HepG2 (cell line): ENCODE measurements around the gene TMUB1. TPM values are rescaled to one million over a fixed set of nuclear protein-coding genes. Genes with fewer than 3 reads are reported as not detected.

Source experiments
- ESRRA ChIP-seq: sonication (generic); formaldehyde crosslinking; IDR thresholded peaks from 2 replicates; pipeline ENCODE4 v1.5.1; 2020; ENCODE audit warnings: mild to moderate bottlenecking, low read depth, missing genetic modification reagents
- HOMEZ ChIP-seq: IDR thresholded peaks from 2 replicates; pipeline ENCODE4 v1.6.1; 2016; ENCODE audit warnings: low read depth
- HOXA3 ChIP-seq: sonication (generic); formaldehyde crosslinking; IDR thresholded peaks from 2 replicates; pipeline ENCODE4 v1.5.0; 2020; ENCODE audit warnings: missing genetic modification reagents
- JUN ChIP-seq: sonication (generic); formaldehyde crosslinking; IDR thresholded peaks from 2 replicates; pipeline ENCODE4 v1.4.0; 2020; ENCODE audit warnings: mild to moderate bottlenecking, missing genetic modification reagents
- KLF6 ChIP-seq: IDR thresholded peaks from 2 replicates; pipeline ENCODE4 v1.8.0; 2016; ENCODE audit warnings: missing biosample characterization, missing genetic modification reagents
- MED1 ChIP-seq: sonication (generic); formaldehyde crosslinking; IDR thresholded peaks from 2 replicates; pipeline ENCODE4 v1.4.0; 2020; ENCODE audit warnings: missing genetic modification reagents
- SOX6 ChIP-seq, 2 experiments: fragments of 450-650 bp in 1 of 2; sonication (generic) in 1 of 2; formaldehyde crosslinking in 1 of 2; IDR thresholded peaks; 2 replicates each; pipeline versions ENCODE4 v1.4.0 to v1.6.1; 2017 to 2020; ENCODE audit warnings: antibody characterized with exemption in 1 of 2, mild to moderate bottlenecking in 1 of 2, missing genetic modification reagents in 1 of 2
- ZBTB10 ChIP-seq: sonication (generic); formaldehyde crosslinking; IDR thresholded peaks from 2 replicates; pipeline ENCODE4 v1.4.0; 2020; ENCODE audit warnings: missing genetic modification reagents, borderline replicate concordance
- ZFX ChIP-seq: sonication (generic); formaldehyde crosslinking; IDR thresholded peaks from 2 replicates; pipeline ENCODE4 v1.4.0; 2020; ENCODE audit warnings: mild to moderate bottlenecking, low read depth, missing genetic modification reagents, moderate library complexity
- ZNF432 ChIP-seq: sonication (generic); formaldehyde crosslinking; IDR thresholded peaks from 2 replicates; pipeline ENCODE4 v1.5.0; 2020; ENCODE audit warnings: missing genetic modification reagents, mild to moderate bottlenecking, borderline replicate concordance
- ZNF609 ChIP-seq: sonication (generic); formaldehyde crosslinking; IDR thresholded peaks from 2 replicates; pipeline ENCODE4 v1.4.0; 2020; ENCODE audit warnings: mild to moderate bottlenecking, missing genetic modification reagents, borderline replicate concordance
- ZNF749 ChIP-seq: sonication (generic); formaldehyde crosslinking; IDR thresholded peaks from 2 replicates; pipeline ENCODE4 v1.8.0; 2022; ENCODE audit warnings: mild to moderate bottlenecking, missing genetic modification reagents, moderate library complexity, borderline replicate concordance
- ZNF761 ChIP-seq: sonication (generic); formaldehyde crosslinking; conservative IDR thresholded peaks from 2 replicates; pipeline ENCODE4 v1.4.0; 2020; ENCODE audit warnings: mild to moderate bottlenecking, missing genetic modification reagents
- ZNF768 ChIP-seq: sonication (generic); formaldehyde crosslinking; IDR thresholded peaks from 2 replicates; pipeline ENCODE4 v1.4.0; 2020; ENCODE audit warnings: missing genetic modification reagents
- ZSCAN31 ChIP-seq: sonication (generic); formaldehyde crosslinking; IDR thresholded peaks from 2 replicates; pipeline ENCODE4 v1.5.0; 2020; ENCODE audit warnings: low read depth, mild to moderate bottlenecking, missing genetic modification reagents
- polyA plus RNA-seq, 8 experiments: library from polyadenylated mRNA; depleted of rRNA in 3 of 8; stranded (reverse) in 7 of 8; unstranded in 1 of 8; fragments of >200 nt; fragmentation: Illumina TruSeq in 4 of 8; extraction: Trizol in 4 of 8; gene quantifications; 2 replicates each; pipeline versions ENCODE4 v1.2.1 to v1.2.3, GENCODE V29; 2011 to 2016; ENCODE audit warnings: low read depth in 4 of 8, missing spikeins in 1 of 8, mixed read lengths in 1 of 8; ENCODE audit not compliant: insufficient read depth in 1 of 8
- total RNA-seq, 5 experiments: library from RNA; depleted of rRNA; stranded (reverse); fragments of >200 nt; fragmentation: Illumina TruSeq; extraction: Trizol; gene quantifications; 2 replicates each; pipeline ENCODE4 v1.2.3, GENCODE V29; 2016; ENCODE audit warnings: low read depth in 1 of 5

The TMUB1 gene
- total and polyA plus RNA-seq, 2 of the 13 experiments (the other 11 are each of a cell fraction or from before 2014, with no cell fraction given), result 44.8 to 51.6 TPM

GRCh38 chr7:151085691-151086620 is 2.7 kb upstream of the TMUB1 start, which contains the start of gene AGAP3 (continued):
- TF ChIP-seq ZBTB10, result peak; percentile 36; the same call in 1 of the 2 replicates
- peak; percentile 58; the same call in 1 of the 2 replicates for TF ChIP-seq HOXA3 (CRISPR knock-in tag)
- no peak for TF ChIP-seq SOX6 (IDR thresholded peaks at IDR 0.05)
- TF ChIP-seq SOX6 (CRISPR knock-in tag; IDR thresholded peaks at IDR 0.05), result no peak; the same call in 1 of the 2 replicates
- 0 out of 2 replicates have a peak, but pooled peaks have one; percentile 54 for TF ChIP-seq KLF6
- peak; percentile 74; the same call in 1 of the 2 replicates for TF ChIP-seq ZSCAN31 (CRISPR knock-in tag)
- peak; percentile 53; the same call in 1 of the 2 replicates for TF ChIP-seq MED1 (CRISPR knock-in tag)
- TF ChIP-seq ZNF609 (CRISPR knock-in tag), result peak; percentile 50; the same call in 1 of the 2 replicates
- TF ChIP-seq ESRRA (CRISPR knock-in tag), result 0 out of 2 replicates have a peak, but pooled peaks have one; percentile 43
- TF ChIP-seq ZFX (CRISPR knock-in tag), result peak; percentile 92
- TF ChIP-seq ZNF768 (CRISPR knock-in tag), result peak; percentile 44; the same call in 1 of the 2 replicates
- TF ChIP-seq ZNF749 (CRISPR knock-in tag), result peak; percentile 54; the same call in 1 of the 2 replicates
- no peak for TF ChIP-seq ZNF761
- no peak for TF ChIP-seq HOMEZ (CRISPR knock-in tag)
- TF ChIP-seq JUN, result no peak
- no peak for TF ChIP-seq ZNF432 (CRISPR knock-in tag)
